Uterus (tissue), 4 donors: ENCODE results near the gene HAGH. TPM values are rescaled to one million over a fixed set of nuclear protein-coding genes. Genes with fewer than 3 reads are reported as not detected.

Experiments
- DNase-seq, 2 donors: peaks; one replicate each; pipeline ENCODE4 v3.0.0-alpha.2; 2019 to 2020
- H3K27ac ChIP-seq, 2 donors: fragments of 200-600 bp; sonication (generic); 1 replicate in 1 of 2; 2 replicates in 1 of 2; pipeline ENCODE4 v1.5.1; 2016 to 2018
- H3K27me3 ChIP-seq, 2 donors: fragments of 200-600 bp; sonication (generic); one replicate each; pipeline ENCODE4 v1.5.1; 2018 to 2019; ENCODE audit warnings: control low read depth in 1 of 2
- H3K36me3 ChIP-seq, 2 donors: fragments of 200-600 bp; sonication (generic); one replicate each; pipeline ENCODE4 v1.5.1; 2019; ENCODE audit warnings: control low read depth in 1 of 2
- H3K4me1 ChIP-seq, 2 donors: fragments of 200-600 bp; sonication (generic); one replicate each; pipeline ENCODE4 v1.5.1; 2018 to 2019; ENCODE audit warnings: control low read depth in 1 of 2
- H3K4me3 ChIP-seq, 2 donors: fragments of 200-600 bp; sonication (generic); 1 replicate in 1 of 2; 2 replicates in 1 of 2; pipeline ENCODE4 v1.5.1; 2018 to 2019; ENCODE audit warnings: mild to moderate bottlenecking in 1 of 2
- H3K9me3 ChIP-seq, 2 donors: fragments of 200-600 bp; sonication (generic); one replicate each; pipeline ENCODE4 v1.5.1; 2019; ENCODE audit warnings: control low read depth in 1 of 2
- CTCF ChIP-seq, 4 experiments: fragments of 200-600 bp in 2 of 4; fragments of 450-650 bp in 2 of 4; sonication (generic) in 2 of 4; IDR thresholded peaks; one replicate each; pipeline ENCODE4 v1.5.1; 2016 to 2019; ENCODE audit warnings: antibody characterized with exemption in 4 of 4, mild to moderate bottlenecking in 2 of 4, moderate library complexity in 1 of 4
- POLR2A ChIP-seq, 2 donors: fragments of 450-650 bp; IDR thresholded peaks; one replicate each; pipeline ENCODE4 v1.6.1; 2016; ENCODE audit warnings: antibody characterized with exemption in 2 of 2, mild to moderate bottlenecking in 1 of 2, moderate library complexity in 1 of 2
- intact Hi-C: fragments of 100-400 bp; cut with DNase I; formaldehyde crosslinking; loops from one replicate; pipeline ENCODE4 v1.15.1; 2023; ENCODE audit warnings: low total_unique reads
- total RNA-seq, 4 donors: library from RNA; depleted of rRNA in 3 of 4; stranded (reverse); fragments of >200 nt in 3 of 4; gene quantifications; one replicate each; pipeline versions ENCODE4 v1.1.0 to v1.2.4, GENCODE V29; 2014 to 2023
- donor health status: DM: yes; HTN: yes; CAD: no.

Gene HAGH
- total RNA-seq, 4 donors from 2014 or later, result 22.9 to 75.3 (median 34.0) TPM

DNA sequence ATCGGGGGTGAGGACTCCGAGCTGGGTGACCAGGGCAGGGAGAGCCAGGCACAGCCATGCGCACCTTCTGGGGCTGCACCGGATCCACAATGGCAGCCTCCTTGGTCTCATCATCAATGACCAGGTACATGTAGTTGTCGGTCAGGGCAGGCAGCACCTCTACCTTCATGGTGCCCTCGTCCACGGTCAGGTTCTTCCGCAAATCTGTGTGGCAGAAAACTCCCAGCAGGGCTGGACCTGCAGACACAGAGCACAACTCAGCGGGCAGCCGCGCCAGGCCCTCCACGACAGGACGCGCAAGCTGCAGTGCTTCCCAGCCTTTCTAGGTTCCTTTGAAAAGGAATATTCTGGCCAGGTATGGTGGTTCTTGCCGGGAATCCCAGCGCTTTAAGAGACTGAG is 3.8 kb downstream of the HAGH start:
- Histone ChIP-seq H3K36me3 (no peaks in the 10 kb centered on the region), H3K4me1 (peaks cover 0 to 11% of the 10 kb centered on the region in 2 donors), H3K27ac (no peak overlapping the region), H3K4me3 (no peak overlapping the region), H3K9me3 (no peaks in the 10 kb centered on the region), H3K27me3 (no peaks in the 10 kb centered on the region)
- TF ChIP-seq POLR2A (IDR thresholded peaks at IDR 0.05), result no peak
- TF ChIP-seq CTCF (IDR thresholded peaks at IDR 0.05), result no peak
- intact Hi-C loops, result no loop called here
- no peak for DNase-seq

GRCh38 chr16:1821861-1822611 is 4.6 kb downstream of the HAGH start:
- Histone ChIP-seq H3K36me3 (no peaks in the 10 kb centered on the region), H3K27me3 (no peaks in the 10 kb centered on the region), H3K27ac (no peak overlapping the region), H3K4me1 (peaks cover 0 to 9% of the 10 kb centered on the region in 2 donors), H3K9me3 (no peaks in the 10 kb centered on the region), H3K4me3 (no peak overlapping the region)
- DNase-seq, result no peak
- intact Hi-C loops, result no loop called here
- TF ChIP-seq CTCF (IDR thresholded peaks at IDR 0.05) (no peak), POLR2A (IDR thresholded peaks at IDR 0.05) (no peak)

- H3K27ac ChIP-seq, result no peak overlapping the region
- no peak for DNase-seq
- intact Hi-C loops, result no loop called here
- H3K9me3 ChIP-seq, result no peaks in the 10 kb centered on the region
- no peaks in the 10 kb centered on the region for H3K27me3 ChIP-seq
- peaks cover 0 to 9% of the 10 kb centered on the region in 2 donors for H3K4me1 ChIP-seq
- TF ChIP-seq POLR2A (IDR thresholded peaks at IDR 0.05) (no peak), CTCF (IDR thresholded peaks at IDR 0.05) (no peak)
- H3K36me3 ChIP-seq, result no peaks in the 10 kb centered on the region
- no peak overlapping the region for H3K4me3 ChIP-seq
Observed at GRCh38 chr16:1820946-1821290, 5.7 kb downstream of the HAGH start.

DNA sequence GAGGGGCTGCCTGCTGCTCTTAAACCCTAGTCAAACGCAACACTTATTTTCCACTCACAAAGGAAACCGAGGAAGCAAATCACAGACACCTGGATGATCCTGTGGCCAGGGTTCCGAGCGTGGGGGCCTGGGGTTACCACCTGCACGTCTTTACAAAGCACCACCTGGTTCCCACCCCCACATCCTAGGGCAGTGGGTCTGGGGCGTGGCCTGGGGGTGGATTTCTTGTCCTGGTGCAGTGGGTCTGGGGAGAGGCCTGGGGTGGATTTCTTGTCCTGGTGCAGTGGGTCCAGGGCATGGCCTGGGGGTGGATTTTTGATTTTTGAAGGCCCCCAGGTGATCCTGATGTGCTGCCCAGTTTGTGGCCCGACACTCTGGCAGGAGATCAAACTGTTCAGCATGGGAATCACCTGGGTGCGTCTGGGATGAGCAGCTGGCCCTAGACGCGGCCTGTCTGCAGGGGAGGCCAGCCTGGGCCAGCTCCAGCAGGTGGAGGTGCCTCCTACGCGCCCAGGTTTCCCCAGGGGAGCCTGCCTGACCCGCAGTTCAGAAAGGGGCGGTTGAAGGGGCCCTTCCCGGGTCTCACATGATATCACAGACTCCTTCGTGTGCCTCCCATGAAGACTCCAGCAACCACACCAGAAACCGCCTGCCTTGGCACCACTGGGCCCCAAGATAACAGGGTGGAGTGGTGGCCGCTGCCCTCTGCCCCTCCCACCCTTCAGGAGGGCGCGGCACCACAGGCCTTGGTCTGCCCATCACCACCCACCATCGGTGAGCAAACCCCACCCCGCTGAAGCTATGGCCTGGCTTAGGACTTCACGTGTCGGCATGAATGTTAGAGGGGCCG is 6.3 kb downstream of the HAGH start:
- H3K9me3 ChIP-seq, result no peaks in the 10 kb centered on the region
- no peaks in the 10 kb centered on the region for H3K27me3 ChIP-seq
- TF ChIP-seq CTCF (IDR thresholded peaks at IDR 0.05) (no peak), POLR2A (IDR thresholded peaks at IDR 0.05) (no peak)
- no peak overlapping the region for H3K27ac ChIP-seq
- intact Hi-C loops, result no loop called here
- no peak overlapping the region for H3K4me3 ChIP-seq
- no peak for DNase-seq
- no peaks in the 10 kb centered on the region for H3K36me3 ChIP-seq
- peaks cover 0 to 3% of the 10 kb centered on the region in 2 donors for H3K4me1 ChIP-seq

DNA sequence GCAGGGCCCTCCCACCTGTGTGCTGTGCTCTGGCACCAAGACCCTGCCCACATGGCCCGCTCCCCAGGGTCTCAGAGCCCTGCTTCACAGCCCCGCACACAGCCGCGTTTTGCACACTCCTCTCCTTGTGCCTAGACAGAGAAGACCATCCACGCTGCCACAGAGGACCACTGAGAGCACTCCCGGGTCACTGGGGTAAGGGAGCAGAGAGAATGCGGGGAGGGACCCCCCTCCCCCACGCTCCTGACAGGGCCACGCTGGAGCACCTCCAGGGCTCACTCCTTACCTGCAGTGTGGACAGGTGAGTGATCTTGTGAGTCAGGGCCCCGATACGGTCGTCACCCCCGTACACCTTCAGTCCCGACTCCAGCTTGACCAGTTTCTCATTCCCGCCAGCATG is 7.0 kb downstream of the HAGH start:
- Histone ChIP-seq H3K36me3 (no peaks in the 10 kb centered on the region), H3K4me1 (no peaks in the 10 kb centered on the region), H3K27ac (no peak overlapping the region), H3K9me3 (no peaks in the 10 kb centered on the region), H3K4me3 (no peak overlapping the region), H3K27me3 (no peaks in the 10 kb centered on the region)
- TF ChIP-seq POLR2A (IDR thresholded peaks at IDR 0.05), result no peak
- TF ChIP-seq CTCF (IDR thresholded peaks at IDR 0.05), result no peak
- no peak for DNase-seq
- intact Hi-C loops, result no loop called here
